ENCODE results near the gene TNFSF9.

TNFSF9 gene

GRCh38 chr19:6571167-6571566, 40.3 kb downstream of the TNFSF9 start:
- H3K27me3 ChIP-seq (ENCODE audit: insufficient read depth, poor library complexity, severe bottlenecking), result no peaks in the 10 kb centered on the region

GRCh38 chr19:6572217-6572616, 41.4 kb downstream of the TNFSF9 start:
- Histone ChIP-seq H3K27ac (replicated peaks) (peak overlapping the region; percentile 36), H3K4me3 (replicated peaks; ENCODE audit: insufficient read depth, low read length) (no peak overlapping the region), H3K27me3 (ENCODE audit: insufficient read depth, poor library complexity, severe bottlenecking) (no peaks in the 10 kb centered on the region)
- DNase-seq (ENCODE audit: low read depth in 1 of 2, low spot score in 1 of 2), result peak; percentile 75 to 91
- no peak for TF ChIP-seq CTCF (IDR thresholded peaks at IDR 0.05; ENCODE audit: insufficient read depth, low read length)
- no peak for TF ChIP-seq GABPA (IDR thresholded peaks at IDR 0.05; ENCODE audit: low read depth)
- peak; percentile 95 for TF ChIP-seq SPI1 (IDR thresholded peaks at IDR 0.05; ENCODE audit: borderline replicate concordance, low read depth)

More at GRCh38 chr19:6571167-6571566, 40.3 kb downstream of the TNFSF9 start:
- DNase-seq (ENCODE audit: low read depth in 1 of 2, low spot score in 1 of 2), result no peak
- TF ChIP-seq GABPA (IDR thresholded peaks at IDR 0.05; ENCODE audit: low read depth), result no peak
- TF ChIP-seq SPI1 (IDR thresholded peaks at IDR 0.05; ENCODE audit: borderline replicate concordance, low read depth), result no peak
- no peak for TF ChIP-seq REST (IDR thresholded peaks at IDR 0.05; ENCODE audit: insufficient replicate concordance, low read depth)
- no peak for TF ChIP-seq POLR2AphosphoS5 (IDR thresholded peaks at IDR 0.05; ENCODE audit: low read depth)
- no peak for TF ChIP-seq CTCF (IDR thresholded peaks at IDR 0.05; ENCODE audit: insufficient read depth, low read length)
- H3K27ac ChIP-seq (replicated peaks), result no peak overlapping the region
- no peak overlapping the region for H3K4me3 ChIP-seq (replicated peaks; ENCODE audit: insufficient read depth, low read length)

- Histone ChIP-seq H3K4me3 (replicated peaks; ENCODE audit: insufficient read depth, low read length) (no peak overlapping the region), H3K27ac (replicated peaks) (no peak overlapping the region), H3K27me3 (ENCODE audit: insufficient read depth, poor library complexity, severe bottlenecking) (no peaks in the 10 kb centered on the region)
- no peak for DNase-seq (ENCODE audit: low read depth in 1 of 2, low spot score in 1 of 2)
- TF ChIP-seq GABPA (IDR thresholded peaks at IDR 0.05; ENCODE audit: low read depth) (no peak), SPI1 (IDR thresholded peaks at IDR 0.05; ENCODE audit: borderline replicate concordance, low read depth) (no peak), POLR2AphosphoS5 (IDR thresholded peaks at IDR 0.05; ENCODE audit: low read depth) (no peak), CTCF (IDR thresholded peaks at IDR 0.05; ENCODE audit: insufficient read depth, low read length) (no peak), REST (IDR thresholded peaks at IDR 0.05; ENCODE audit: insufficient replicate concordance, low read depth) (no peak)
Observed at GRCh38 chr19:6573350-6573749, 42.5 kb downstream of the TNFSF9 start.

GRCh38 chr19:6576869-6577475, 46.1 kb downstream of the TNFSF9 start:
- no peaks in the 10 kb centered on the region for H3K27me3 ChIP-seq (ENCODE audit: insufficient read depth, poor library complexity, severe bottlenecking)
- no peak for DNase-seq (ENCODE audit: low read depth in 1 of 2, low spot score in 1 of 2)
- no peak for TF ChIP-seq REST (IDR thresholded peaks at IDR 0.05; ENCODE audit: insufficient replicate concordance, low read depth)
- no peak for TF ChIP-seq SPI1 (IDR thresholded peaks at IDR 0.05; ENCODE audit: borderline replicate concordance, low read depth)
- TF ChIP-seq POLR2AphosphoS5 (IDR thresholded peaks at IDR 0.05; ENCODE audit: low read depth), result no peak
- TF ChIP-seq GABPA (IDR thresholded peaks at IDR 0.05; ENCODE audit: low read depth), result no peak
- no peak for TF ChIP-seq CTCF (IDR thresholded peaks at IDR 0.05; ENCODE audit: insufficient read depth, low read length)

More at GRCh38 chr19:6576869-6577475, 46.1 kb downstream of the TNFSF9 start:
- H3K27ac ChIP-seq (replicated peaks), result no peak overlapping the region
- H3K4me3 ChIP-seq (replicated peaks; ENCODE audit: insufficient read depth, low read length), result no peak overlapping the region

Measured in HL-60 (cell line).